GM19025 (cell line): ENCODE measurements around the gene IFNGR2.
"Not testable (repeated sequence)": the region's sequence is repeated elsewhere in the genome, so short reads cannot be mapped to it uniquely, and the experiment has no call there.

Experiments
- ATAC-seq: cut with Tn5 transposase; IDR thresholded peaks from one replicate; pipeline ENCODE4 v1.9.1; 2021; ENCODE audit warnings: mild to moderate bottlenecking, low read depth, moderate library complexity; ENCODE audit not compliant: unreplicated experiment

IFNGR2 gene

GRCh38 chr21:33403128-33403785, at the start of gene IFNGR2:
Gene IFNGR2 (plus strand): TSS chr21:33403413. CDS start chr21:33403544, 131 bp downstream.
- ATAC-seq = peak; percentile 35

DNA sequence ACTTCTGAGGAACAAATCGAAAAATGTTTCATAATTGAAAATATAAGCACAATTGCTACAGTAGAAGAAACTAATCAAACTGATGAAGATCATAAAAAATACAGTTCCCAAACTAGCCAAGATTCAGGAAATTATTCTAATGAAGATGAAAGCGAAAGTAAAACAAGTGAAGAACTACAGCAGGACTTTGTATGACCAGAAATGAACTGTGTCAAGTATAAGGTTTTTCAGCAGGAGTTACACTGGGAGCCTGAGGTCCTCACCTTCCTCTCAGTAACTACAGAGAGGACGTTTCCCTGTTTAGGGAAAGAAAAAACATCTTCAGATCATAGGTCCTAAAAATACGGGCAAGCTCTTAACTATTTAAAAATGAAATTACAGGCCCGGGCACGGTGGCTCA, 47.9 kb upstream of the IFNGR2 start:
- ATAC-seq = no peak

GRCh38 chr21:33355996-33356395, 47.2 kb upstream of the IFNGR2 start:
- ATAC-seq = no peak

GRCh38 chr21:33357177-33357576, 46.0 kb upstream of the IFNGR2 start:
- no peak for ATAC-seq

- no peak for ATAC-seq
Observed at GRCh38 chr21:33359446-33359845, 43.8 kb upstream of the IFNGR2 start.

GRCh38 chr21:33360281-33360680, 42.9 kb upstream of the IFNGR2 start:
- ATAC-seq = no peak

DNA sequence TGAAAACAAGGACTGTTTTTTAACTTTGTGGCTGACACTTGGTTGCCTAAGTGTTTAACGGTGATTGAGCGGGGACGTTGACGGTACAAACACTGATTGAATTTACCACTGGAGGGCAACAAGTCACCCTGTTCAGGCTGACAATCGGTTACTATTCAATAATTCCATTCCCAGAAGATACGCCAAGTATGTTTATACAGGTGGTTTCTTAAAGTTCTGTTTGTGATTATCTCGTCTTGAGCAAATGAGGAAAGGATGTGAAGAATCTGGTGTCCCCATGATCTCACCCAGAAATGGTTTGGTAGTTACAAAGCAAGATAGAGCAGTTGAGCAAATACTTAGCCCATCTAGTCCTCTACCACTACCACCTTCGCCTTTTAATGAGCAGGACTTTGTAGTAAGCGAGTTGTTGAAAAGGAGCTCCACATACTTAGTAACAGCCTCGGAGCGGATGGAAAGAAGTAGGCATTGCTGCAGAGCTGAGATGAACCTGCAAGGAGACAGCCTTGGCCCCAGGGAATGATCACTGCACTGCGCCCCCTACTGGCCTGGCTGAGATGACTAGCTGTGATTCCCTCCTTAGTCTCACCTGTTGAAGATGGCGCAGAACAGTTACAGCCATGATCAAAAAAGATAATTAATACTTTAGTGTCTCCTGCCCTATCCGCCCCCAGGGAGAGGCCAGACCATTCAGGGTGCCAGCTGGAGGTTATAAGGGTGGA, 42.2 kb upstream of the IFNGR2 start:
- ATAC-seq = peak; percentile 78

GRCh38 chr21:33362044-33362555, 41.1 kb upstream of the IFNGR2 start:
- ATAC-seq = no peak

- not testable (repeated sequence) for ATAC-seq
Observed at GRCh38 chr21:33363911-33364609, 39.2 kb upstream of the IFNGR2 start.

- ATAC-seq = no peak
Observed at GRCh38 chr21:33364830-33365229, 38.4 kb upstream of the IFNGR2 start.

- no peak for ATAC-seq
Observed at GRCh38 chr21:33367309-33367973, 35.8 kb upstream of the IFNGR2 start.

DNA sequence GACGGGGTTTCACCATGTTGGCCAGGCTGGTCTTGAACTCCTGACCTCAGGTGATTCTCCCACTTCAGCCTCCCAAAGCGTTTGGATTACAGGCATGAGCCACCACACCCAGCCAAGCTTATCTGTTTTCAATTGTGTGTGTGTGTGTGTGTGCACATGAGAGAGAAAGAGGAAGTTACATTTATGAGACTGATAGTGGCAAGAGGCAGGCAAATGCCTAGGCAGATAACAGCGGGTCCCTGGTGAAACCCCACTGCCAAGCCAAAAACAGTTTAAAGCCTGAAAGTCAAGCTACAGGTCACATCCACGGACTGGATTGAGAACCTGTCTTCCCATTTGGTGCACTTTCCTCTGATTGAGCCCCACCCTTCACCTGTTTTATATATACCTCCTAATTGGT, 35.1 kb upstream of the IFNGR2 start:
- ATAC-seq = no peak

GRCh38 chr21:33368576-33368975, 34.6 kb upstream of the IFNGR2 start:
- no peak for ATAC-seq

- no peak for ATAC-seq
Observed at GRCh38 chr21:33369586-33369985, 33.6 kb upstream of the IFNGR2 start.

GRCh38 chr21:33370305-33370704, 32.9 kb upstream of the IFNGR2 start:
- no peak for ATAC-seq

GRCh38 chr21:33371366-33371765, 31.8 kb upstream of the IFNGR2 start:
- no peak for ATAC-seq

GRCh38 chr21:33372582-33372981, 30.6 kb upstream of the IFNGR2 start:
- no peak for ATAC-seq

DNA sequence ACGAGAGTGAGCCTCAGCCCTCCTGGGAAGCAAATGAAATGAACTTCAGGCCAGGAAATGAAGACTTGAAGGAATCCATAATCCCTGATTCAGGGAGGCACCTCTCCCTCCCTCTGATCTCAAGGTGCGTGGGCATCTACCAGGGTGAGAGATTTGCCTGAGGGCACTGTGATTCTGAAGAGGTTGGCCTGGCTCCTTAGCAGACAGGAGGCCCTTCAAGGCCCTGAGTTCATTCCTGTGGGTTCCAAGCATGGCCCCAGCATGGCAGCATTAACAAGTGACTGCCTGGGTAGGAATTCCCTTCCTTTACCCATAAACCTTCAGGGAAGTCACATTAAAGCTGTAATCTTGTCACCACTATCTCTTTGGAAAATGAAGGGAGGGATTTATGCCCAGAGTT, 29.8 kb upstream of the IFNGR2 start:
- ATAC-seq = no peak

DNA sequence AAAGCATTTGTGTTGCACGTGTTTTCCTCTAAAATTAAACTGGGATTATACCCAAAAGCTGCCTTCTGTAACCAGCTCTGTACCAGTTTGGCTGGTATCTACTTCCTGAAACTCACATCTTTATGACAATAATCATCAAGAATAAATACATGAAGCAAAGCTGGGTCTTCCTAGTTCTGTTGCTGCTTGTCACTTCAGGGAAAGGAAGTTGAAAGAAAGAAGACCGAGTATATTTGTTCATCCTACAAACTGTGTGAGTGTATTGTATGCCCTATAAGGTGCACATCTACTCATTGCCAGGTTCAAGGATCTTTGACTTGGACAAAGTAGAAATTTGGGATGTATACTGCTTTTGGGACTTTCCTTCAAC, 29.1 kb upstream of the IFNGR2 start:
- no peak for ATAC-seq

DNA sequence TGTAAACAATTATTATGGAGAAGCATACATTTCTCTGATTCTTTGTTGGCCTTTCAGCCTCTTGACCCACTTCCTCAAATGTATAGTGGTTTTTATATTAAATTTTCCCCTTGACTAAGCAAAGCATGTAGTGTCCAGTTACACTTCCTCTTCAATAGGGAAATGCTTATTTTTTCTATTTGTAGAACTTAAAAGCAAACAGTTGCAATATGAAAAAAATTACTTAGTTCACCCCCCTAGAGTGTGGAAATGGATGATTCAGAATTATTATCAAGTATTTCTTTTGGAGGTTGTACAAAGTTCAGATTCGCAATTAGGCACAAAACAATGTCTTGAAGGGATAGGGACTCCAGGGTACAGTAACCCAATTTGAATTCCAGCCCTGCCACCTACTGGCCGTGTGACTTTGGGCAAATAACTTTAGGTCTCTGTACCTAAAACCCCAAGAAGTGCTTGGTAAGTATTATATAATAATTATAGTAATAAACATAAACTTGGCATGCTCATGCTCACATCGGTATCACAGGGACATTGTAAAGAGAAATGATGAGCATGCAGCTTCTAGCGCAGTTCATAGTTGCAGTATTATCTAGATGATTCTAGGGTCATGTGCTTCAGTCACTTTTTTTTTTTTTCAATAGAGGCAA, 28.6 kb upstream of the IFNGR2 start:
- no peak for ATAC-seq
